COLO668 (cell line): ENCODE results near the gene C11orf16.
"Not testable (repeated sequence)": the region's sequence is repeated elsewhere in the genome, so short reads cannot be mapped to it uniquely, and the experiment has no call there.

Experiments
- DNase-seq: peaks from one replicate; lab custom pipeline; 2025; ENCODE audit not compliant: unreplicated experiment; lab: John Stamatoyannopoulos, UW

C11orf16 gene

DNA sequence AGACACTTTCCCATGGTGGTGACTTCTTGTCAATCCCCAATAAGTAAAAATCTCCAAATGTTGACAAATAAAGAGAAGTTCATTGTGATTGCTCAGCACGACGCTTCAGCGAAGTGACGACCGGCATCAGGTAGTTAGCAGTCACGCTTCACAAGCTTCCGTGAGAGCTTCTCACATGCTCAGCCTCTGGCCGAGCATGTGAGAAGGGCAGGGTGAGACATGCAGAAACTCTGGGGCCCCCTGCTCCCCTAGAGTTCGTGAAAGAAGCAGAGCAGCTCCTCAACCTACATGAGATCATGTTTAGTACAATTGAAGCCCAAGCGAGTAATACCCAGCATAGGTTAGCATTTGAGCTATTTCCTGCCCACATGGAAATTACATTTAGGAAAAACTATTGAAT lies 4.4 kb upstream of the C11orf16 start:
- DNase-seq = no peak

DNA sequence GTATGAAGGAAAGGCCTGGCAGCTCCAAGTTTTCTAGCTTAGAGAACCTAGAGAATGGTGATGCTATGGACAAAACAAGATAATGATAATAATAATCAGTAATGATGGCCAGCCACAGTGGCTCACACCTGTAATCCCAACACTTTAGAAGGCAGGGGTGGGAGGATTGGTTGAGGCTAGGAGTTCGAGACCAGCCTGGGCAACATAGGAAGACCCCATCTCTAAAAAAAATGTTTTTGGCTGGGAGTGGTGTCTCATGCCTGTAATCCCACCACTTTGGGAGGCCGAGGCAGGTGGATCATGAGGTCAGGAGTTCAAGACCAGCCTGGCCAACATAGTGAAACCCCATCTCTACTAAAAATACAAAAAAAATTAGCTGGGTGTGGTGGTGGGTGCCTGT lies 3.0 kb upstream of the C11orf16 start:
- not testable (repeated sequence) for DNase-seq

DNA sequence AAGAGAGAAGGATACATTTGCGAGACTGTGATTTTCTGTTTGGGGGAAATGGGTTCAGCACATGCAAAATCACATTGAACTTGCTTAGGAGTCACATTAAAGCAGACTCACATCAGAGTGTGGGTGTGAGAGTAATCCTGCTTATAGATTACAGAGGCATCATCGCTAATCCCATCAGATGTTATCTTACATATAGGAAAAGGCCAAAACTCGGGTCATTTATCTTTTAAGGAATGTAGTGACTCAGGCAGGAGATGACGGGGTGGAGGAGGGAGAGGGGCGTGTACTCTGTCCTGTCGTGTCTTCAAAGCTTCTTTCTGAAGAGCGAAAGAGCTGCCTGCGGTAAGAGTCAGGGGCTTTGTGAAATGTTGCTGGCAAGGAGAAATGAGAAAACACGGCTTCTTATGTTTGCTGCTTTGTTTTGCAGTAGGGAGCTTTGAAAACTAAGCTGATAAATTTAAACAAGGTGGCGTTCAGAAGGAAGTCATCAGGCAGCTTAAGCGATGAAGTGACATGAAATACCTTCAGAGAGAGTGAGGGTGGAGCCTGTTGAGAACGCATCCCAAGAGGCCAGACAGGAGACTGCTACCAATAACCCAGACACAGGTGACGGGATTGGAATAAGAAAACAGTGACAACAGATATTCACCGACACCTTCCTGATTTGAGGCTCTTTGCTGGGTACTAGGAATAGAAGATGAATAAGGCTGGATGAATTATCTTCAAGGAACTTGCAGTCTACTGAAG lies 2.2 kb upstream of the C11orf16 start:
- DNase-seq = no peak

DNA sequence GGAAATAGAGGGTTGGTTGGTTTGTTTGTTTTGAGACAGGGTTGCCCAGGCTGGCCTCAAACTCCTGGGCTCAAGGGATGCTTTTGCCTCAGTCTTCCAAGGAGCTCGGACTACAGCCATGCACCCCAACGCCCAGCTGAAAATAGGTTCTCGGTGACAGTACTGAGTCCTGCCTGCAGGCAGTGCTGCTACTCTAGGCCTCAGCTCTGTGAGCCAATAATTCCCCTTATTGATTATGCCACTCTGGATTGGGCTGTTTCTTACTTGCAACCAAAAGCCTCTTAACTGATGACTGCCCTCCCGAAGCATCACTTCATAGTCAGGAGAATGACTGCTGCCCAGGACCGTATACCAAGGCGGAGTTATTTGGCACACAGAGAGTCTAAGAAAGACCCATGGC lies 1.2 kb upstream of the C11orf16 start:
- no peak for DNase-seq

DNA sequence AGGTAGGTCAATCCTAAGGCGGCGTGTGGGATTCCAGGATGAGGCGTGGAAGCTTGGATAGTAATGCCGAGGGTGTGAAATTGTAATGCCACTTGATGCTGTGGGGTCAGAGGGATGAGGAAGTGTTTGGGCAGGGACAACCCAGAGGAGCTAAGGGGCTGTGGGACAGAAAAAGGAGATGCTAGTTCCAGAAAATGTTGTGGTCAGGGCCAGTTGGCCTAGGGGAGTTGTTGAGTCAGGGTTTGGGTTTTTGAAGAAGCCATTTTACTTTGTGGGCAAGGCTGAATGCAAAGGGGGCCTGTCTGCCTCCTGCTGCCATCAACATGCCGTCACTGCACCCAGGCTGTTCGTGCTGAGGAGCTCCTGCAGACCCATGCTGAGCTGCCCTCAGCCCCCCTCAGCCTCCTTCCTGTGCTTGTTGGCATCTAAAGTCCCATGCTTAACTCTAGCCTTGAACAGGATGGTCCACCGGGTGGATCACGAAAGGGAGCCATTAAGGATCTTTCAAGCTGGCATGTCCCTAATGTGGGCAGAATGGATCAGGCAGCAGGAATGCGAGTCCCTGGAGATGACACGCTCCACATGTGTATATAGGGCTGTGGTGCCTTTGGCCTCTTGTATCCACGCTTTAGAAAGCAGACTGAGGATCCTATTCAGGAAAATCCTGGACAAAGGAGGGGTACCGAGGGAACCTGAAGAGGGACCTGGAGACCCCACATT lies 2.1 kb downstream of the C11orf16 start:
- no peak for DNase-seq

DNA sequence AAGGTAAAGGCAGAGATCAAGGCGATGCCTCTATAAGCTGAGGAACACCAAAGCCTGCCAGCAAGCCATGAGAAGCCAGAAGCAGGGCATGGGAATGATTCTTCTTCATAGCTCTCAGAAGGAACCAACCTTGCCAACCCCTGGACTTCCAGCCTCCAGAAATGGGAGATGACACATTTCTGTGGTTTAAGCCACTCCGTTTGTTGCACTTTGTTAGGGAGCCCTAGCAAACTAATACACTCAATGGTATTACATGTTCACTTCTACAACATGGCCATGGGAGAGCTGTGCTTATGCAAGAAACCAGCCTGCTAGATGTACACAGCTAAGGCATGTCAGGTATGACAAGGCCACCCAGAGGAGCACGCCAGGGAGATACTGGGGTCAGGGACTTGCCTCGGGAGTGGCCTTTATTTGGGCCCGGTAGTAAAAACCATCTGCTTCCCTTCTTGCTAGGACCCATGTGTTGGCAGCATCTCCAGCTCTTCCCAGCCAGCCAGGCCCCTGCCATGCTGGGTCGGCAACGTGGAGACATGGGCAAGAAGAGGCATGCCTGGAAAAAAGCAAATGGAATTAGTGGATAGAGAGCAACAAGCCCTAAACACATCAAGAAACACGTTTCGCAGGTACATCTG lies 3.6 kb downstream of the C11orf16 start:
- no peak for DNase-seq

DNA sequence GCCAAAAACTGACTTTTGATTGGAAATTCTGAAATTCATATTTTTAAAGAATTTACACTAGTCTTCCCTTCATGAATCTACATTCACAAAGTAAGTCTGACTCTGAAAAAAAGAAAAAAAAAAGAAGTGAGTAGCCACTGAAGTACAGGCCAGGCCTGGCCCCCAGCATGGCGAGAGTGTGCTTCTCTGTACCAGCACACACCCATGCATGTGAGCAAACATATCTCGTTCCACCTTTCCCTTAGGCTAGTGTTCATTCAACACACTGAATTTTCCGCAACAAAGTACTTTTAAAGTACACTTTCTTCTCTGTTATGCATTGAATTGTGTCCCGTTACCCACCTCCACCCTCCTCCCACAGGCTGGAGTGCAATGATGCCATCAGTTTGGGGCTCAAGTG lies 4.5 kb downstream of the C11orf16 start:
- DNase-seq = no peak

DNA sequence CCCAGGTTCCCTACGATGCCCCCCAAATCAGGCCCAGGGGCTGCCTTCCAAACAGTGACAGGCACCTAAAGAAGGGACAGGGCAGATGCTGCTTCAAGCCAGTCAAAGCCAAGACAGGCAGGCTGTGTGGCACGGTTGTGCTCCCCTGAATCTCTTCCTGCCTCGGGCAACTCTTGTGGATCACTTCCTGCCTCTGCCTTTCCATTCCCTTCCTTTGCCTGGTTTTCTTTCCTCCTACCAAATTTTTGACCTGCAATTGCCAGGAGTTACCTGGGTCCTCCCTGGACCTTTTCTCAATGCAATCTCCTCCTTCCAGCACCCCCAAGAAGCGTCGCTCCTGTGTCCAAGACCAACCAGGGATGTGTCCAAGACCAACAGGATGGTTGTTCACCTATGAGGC lies 5.5 kb downstream of the C11orf16 start:
- DNase-seq = no peak

DNA sequence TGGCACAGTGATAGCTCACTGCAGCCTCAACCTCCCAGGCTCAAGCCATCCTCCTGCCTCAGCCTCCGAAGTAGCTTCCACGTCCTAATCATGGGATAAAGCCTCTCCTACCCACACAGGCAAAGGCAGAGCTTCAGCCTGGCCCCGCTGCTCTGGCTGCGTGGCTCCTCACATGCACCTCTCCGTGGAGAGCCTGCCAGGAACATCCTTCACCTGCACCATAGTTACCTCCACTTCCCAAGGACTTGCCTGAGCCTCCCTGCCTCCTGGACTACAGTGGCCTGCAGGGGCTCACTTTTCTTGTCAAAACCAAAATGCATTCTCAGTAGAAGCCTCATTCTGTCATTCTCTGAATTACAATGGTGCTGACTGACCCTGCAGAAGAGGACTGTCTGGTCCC lies 6.5 kb downstream of the C11orf16 start:
- DNase-seq = no peak

DNA sequence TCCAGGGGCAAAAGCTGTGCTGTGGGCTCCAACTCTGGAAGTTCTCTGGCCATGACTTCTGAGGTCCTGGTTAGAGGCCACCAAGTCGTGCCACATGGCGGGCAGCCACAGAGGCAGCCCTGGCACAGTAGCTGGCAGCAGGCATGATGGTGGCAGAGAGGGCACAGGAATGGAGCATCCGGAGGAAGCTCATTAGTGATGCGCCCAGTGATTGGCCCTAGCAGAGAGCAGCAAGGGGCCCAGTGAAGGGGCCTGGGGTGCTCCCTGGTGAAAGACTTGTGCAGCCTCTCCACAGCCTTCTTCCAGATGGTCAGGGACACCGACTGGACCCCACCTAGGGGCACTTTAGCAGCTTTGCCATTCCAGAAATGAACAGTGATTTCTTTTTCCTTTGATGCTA lies 7.0 kb downstream of the C11orf16 start:
- DNase-seq = no peak

DNA sequence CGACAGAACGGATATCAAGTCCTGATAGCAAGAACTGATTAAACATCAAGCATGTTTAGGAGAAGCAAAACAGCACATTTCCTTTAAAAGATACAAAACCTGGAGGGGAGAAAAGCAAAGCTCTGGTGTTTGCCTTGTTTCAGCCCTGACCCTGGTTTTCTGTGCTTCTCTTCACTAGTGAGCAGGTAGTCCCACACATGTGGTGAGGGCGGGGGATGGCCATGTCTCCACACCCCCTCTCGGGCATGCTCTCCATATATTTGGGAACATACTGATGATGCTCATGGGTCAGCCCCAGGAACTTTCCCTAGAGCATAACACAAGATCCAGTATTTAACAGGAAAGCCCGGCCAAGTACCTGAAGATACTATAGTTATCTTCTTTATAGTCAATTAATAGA lies 10.1 kb downstream of the C11orf16 start:
- DNase-seq = no peak

DNA sequence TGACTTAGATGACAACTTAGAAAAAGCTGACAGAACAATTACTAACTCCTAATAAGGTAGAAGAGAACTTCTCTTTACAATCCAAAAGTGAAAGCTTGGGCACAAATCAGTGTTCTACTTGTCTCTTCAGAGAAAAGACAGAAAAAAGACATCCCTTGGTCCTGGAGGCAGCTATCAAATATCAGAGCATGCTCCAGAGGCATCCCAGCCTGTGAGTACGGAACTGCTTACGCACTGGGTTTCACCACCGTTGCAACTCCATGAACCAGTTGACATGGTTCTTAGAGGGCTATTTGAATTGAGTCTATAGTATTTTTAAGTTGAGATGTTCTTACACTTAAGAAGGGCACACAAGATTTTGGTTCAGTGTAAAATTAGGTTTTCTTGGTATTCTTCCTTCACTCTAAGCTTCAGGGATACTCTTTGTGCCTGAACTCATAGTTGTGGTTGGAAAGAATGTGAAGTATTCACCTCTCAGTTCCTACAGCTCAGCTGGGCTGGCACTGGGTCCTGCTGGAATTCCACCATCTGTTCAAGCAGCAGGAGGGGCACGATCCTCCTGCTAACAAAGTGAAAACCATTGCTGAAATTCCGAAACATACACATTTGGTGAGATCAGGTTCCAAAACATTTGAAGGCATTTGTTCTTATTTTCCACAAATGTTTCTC lies 15.5 kb downstream of the C11orf16 start:
- DNase-seq = no peak

DNA sequence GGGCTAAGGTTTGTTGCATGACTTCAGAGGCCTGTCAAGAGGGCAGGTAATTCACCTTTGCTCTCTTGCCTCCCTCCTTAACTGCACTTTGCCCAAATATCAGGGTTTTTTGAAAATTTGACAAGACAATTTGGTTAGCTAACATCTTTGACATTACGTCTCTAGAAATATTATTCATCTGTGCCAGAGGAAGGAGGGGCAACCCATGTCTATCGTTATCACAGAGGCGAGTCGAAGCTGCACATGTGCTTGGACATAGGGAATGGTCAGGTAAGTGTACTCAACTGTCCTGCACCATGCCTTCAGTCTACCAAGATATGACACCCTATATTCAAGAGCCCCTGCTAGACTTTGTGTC lies 18.1 kb downstream of the C11orf16 start:
- no peak for DNase-seq

DNA sequence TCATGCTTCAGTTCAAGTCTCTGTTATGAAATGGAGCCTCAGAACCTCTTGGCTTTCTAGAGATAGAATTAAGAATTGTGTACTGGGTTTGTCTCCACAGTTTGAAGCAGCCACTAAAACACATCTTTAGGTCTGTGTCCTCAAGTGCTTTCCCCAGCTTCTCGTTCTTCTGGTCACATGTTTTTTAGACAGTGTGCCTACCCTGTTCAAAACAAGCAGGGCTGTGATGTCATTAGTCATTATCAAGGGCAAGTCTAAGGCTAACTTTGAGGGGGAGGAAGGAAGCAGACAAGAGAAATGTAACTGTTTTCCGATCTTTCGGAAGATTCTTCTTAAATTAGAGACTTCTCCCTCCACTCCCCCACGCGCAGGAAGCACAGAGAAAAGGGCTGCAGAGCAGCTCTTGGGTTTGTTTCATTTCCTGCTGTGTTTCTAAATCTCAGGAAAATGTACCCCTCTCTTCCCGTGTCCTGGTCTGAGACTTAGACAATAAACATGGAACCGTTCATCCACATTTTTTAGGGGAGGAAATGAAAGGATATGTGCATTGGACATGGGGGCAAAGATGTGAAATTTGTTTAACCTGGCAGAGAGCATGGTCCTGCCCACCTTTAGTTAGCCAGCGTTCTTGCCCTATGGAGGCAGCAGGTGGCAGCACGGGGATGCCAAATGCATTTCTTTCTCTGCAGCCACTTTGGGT lies 18.6 kb downstream of the C11orf16 start:
- peak; percentile 43 for DNase-seq

DNA sequence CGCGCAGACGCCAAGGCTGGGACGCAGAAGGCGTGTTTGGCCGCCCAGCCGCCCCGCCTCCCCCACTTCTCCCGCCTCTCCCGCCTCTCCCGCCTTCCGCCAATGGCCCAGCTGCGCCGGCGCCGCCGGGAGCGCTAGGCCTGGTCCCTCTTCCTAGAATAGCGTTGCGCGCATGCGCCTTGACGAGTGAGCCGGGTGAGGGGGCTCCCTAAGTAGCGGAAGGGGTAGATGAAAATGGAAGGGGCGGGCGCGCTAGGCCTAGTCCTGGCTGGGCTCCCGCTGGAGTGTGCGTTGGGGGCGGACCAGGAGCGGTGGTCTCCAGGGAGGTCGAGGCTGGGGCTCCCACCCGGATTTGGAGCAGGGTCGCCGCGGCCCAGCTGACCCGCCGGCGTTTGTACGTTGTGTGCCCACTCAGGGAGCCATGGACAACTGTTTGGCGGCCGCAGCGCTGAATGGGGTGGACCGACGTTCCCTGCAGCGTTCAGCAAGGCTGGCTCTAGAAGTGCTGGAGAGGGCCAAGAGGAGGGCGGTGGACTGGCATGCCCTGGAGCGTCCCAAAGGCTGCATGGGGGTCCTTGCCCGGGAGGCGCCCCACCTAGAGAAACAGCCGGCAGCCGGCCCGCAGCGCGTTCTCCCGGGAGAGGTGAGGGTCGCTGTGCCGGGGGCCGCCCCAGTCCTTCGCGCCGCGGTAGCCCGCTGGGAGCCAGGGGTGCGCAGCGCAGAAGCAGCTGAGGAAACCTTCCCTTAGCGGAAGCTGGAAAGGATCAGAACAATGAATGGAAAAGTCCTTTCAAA lies 21.5 kb downstream of the C11orf16 start, which contains the start of gene AKIP1:
Gene AKIP1 (plus strand): TSS at position 161 of the 795 bp plus-strand sequence. CDS start 261 bp downstream, at position 422.
- peak; percentile 98 for DNase-seq

DNA sequence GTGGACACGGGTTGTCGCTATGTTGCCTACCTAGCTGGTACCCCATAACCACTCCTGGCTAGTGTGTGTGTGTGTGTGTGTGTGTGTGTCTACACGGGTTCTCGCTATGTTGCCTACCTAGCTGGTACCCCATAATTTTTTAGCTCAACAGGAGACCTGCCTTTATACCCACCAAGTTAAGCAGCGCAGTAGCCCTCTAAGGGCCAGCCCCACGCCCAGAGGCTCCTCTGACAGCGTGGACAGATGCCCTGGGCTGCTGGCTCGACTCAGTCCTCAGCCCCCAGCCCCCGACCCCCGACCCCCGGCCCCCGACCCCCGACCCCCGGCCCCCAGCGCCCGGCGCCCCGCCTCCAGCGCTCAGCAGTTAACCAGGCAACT lies 22.1 kb downstream of the C11orf16 start:
- DNase-seq = no peak

DNA sequence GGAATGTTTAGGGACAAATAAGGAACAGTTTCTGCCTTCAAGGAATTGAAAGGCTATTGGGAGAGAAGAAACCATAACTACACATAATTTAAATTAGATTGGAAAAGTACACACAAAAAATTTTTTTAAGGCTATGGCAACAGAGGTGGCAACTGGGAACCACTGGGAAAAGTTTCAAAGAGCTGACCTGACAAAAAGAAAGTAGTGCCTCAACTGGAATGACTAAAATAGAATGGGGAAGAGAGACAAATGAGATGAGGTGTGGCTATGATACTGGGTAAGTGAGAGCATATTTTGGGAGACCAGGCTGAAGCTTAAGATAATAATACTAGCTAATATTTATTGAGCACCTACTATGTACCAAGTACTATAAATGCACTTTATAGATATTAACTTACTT lies 24.6 kb downstream of the C11orf16 start:
- DNase-seq = no peak

DNA sequence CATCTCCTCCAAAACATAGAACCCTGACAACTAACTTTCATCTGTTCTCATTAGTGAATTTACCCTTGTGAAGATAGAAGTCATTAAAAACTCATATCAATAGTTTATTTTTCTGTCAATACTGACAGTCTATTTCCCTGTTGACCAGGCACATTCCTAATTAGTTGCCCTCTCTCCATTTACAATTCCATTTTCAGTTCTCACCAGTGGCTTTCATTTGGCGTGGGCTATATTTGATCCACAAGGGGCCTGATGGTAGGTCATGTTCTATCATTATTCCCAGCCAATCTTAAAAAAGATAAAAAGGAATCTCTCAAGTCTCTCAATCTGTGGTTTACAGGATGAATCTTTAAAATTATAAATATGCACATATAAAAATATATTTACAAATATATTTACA lies 25.6 kb downstream of the C11orf16 start:
- DNase-seq = no peak

DNA sequence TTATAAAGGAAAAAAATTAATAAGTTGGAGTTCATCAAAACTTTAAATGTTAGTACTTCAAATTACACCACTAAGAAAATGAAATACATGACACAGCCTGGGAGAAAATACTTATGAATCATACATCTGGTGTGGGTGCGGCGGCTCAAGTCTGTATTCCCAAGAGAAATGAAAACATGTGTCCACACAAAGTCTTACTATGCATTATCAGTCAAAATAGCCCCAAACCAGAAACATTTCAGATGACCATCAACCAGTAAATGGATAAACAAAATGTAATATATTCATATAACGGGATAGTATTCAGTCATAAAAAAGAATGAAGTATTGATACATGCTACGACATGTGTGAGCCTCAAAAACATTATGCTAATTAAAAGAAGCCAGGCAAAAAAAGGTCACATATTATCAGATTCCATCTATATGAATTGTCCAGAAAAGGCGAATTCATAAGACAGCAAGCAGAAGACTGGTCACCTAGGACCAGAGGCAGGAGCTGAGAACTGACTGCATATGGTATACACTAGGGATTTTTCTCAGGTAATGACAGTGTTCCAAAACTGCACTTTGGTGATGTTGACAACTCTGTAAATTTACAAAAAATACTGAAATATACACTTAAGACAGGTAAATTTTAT lies 27.1 kb downstream of the C11orf16 start:
- DNase-seq = no peak
